Measurements from ENCODE around the gene INHBE.
"Not testable (repeated sequence)": the region's sequence is repeated elsewhere in the genome, so short reads cannot be mapped to it uniquely, and the experiment has no call there.

INHBE gene

DNA sequence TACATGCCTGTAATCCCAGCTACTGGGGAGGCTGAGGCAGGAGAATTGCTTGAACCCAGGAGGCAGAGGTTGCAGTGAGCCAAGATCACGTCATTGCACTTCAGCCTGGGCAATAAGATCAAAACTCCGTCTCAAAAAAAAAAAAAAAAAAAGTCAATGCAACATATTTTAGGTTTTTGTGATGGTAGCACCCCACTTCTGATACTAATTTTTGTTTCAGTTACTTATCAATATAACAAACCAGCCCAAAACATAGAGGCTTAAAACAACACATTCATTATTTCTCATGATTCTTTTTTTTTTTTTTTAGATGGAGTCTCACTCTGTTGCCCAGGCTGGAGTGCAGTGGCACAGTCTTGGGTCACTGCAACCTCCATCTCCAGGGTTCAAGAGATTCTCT, 13.7 kb upstream of the INHBE start:
- not testable (repeated sequence) for DNase-seq (ENCODE audit: low spot score)

DNA sequence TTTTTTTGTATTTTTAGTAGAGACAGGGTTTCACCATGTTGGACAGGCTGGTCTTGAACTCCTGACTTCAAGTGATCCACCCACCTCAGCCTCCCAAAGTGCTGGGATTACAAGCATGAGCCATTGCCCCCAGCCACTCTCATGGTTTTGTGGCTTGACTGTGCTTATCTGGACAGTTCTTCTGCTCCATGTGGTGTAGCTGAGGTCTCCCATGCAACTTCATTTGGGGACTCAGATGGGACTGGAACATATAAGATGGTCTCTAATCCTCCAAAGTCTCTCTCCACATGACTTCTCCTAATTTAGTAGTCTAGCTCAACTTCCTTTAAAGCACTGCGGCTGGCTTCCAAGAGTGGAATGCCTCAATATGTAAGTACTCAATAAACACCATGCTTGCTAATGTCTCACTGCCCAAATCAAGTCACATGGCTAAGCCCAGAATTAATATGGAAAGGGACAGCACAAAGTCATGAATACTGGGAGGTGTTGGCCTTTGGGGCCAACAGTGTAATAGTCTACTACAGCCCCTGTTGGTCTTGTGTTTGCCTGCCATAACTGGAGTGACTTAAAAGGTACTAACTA, 13.2 kb upstream of the INHBE start:
- DNase-seq (ENCODE audit: low spot score): no peak

DNA sequence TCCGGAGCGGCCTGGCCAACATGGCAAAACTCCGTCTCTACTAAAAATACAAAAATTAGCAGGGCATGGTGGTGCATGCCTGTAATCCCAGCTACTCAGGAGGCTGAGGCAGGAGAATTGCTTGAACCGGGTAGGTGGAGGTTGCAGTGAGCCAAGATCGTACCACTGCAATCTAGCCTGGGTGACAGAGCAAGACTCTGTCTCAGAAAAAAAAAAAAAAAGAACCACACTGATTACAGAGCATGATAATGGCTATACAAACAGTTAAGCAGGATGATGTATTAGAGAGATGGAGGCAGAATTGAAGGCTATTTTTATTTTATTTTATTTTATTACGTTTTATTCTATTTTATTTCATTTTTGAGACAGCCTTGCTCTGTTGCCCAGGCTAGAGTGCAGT, 10.8 kb upstream of the INHBE start:
- DNase-seq (ENCODE audit: low spot score): not testable (repeated sequence)

DNA sequence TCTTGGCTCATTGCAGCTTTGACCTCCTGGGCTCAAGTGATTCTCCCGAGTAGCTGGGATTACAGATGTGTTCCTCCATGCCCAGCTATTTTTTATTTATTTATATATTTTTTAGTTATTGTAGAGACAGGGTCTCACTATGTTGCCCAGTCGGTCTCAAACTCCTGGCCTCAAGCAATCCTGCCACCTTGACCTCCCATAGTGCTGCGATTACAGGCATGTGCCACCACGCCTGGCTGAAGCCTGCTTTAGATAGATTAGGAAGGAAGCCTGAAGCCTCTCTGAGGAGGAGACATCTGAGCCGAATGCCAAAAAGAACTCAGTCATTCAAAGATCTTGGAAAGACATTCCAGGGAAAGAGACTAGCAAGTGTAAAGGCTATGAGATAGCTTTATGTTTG, 10.4 kb upstream of the INHBE start:
- no peak for DNase-seq (ENCODE audit: low spot score)

DNA sequence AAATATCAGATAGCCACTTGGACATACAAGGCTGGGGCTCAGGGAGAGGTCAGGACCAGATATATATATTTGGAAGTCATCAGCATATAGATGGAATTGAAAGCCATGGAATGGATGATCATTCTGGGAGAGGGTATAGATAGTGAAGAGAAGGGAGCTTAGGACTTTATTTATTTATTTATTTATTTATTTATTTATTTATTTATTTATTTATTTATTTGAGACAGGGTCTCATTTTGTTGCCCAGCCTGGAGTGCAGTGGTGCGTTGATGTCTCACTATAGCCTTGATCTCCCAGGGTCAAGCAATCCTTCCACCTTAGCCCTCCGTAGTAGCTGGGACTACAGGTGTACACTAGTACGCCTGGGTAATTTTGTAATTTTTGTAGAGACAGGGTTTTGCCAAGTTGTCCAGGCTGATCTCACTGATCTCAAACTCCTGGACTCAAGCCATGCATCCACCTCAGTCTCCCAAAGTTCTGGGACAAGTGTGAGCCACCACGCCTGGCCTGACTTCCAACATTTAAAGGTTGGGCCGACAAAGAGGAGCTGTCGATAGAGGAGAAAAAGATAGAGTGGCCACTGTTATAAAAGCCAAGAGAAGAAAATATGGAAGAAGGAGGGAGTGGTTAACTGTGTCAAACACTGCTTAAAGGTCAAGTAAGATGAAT, 8.7 kb upstream of the INHBE start:
- DNase-seq (ENCODE audit: low spot score): no peak

DNA sequence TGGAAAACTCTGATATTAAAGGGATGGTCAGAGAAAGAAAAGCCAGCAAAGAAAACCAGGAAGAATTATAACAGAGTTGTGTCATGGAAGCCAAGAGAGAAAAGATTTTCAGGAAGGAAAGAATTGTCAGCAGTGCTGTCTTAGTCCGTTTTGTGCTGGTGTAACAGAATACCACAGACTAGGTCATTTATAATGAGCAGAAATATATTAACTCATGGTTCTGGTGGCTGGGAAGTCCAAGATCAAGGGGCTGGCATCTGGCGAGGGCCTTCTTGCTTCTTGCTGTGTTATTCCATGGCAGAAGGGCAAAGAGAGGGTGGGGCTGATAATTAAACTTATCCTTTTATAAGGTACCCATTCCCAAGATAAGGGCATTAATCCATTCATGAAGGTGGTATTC, 6.4 kb upstream of the INHBE start:
- DNase-seq (ENCODE audit: low spot score): no peak

DNA sequence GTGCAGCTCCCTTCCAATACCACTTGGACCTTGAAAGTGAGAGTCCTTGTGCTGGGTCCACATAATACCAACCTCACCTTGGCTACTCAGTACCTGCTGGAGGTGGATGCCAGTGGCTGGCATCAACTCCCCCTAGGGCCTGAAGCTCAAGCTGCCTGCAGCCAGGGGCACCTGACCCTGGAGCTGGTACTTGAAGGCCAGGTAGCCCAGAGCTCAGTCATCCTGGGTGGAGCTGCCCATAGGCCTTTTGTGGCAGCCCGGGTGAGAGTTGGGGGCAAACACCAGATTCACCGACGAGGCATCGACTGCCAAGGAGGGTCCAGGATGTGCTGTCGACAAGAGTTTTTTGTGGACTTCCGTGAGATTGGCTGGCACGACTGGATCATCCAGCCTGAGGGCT, 5.7 kb upstream of the INHBE start:
- DNase-seq (ENCODE audit: low spot score): no peak

DNA sequence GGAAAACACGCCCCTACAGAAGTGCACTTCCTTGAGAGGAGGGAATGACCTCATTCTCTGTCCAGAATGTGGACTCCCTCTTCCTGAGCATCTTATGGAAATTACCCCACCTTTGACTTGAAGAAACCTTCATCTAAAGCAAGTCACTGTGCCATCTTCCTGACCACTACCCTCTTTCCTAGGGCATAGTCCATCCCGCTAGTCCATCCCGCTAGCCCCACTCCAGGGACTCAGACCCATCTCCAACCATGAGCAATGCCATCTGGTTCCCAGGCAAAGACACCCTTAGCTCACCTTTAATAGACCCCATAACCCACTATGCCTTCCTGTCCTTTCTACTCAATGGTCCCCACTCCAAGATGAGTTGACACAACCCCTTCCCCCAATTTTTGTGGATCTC, 5.0 kb upstream of the INHBE start:
- DNase-seq (ENCODE audit: low spot score): no peak

DNA sequence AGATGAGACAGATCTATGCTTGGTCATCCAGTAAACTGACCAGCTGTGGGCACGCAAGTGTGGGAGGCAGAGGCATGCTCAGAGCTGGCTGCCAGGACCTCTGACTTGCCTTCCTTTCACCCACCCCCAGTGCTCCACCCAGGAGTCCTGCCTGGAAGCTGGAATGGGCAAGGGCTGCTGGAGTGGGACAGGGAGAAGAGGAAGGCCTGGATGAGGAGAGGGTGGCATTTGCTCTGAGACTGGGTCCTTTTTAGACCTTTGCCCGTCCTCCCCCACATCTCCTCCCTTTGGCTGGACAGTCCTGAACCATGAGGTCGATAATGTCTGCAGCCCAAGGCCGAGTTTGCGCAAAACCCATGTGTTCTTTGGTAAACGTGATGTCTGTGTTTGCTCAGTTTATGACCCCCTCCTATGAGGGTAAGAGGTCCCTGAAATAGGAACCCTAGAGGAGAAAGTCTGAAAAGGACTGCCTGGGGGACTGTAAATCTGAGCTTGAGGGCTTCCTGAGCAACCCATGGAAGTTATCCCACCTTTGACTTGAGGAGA, 3.8 kb upstream of the INHBE start:
- no peak for DNase-seq (ENCODE audit: low spot score)

DNA sequence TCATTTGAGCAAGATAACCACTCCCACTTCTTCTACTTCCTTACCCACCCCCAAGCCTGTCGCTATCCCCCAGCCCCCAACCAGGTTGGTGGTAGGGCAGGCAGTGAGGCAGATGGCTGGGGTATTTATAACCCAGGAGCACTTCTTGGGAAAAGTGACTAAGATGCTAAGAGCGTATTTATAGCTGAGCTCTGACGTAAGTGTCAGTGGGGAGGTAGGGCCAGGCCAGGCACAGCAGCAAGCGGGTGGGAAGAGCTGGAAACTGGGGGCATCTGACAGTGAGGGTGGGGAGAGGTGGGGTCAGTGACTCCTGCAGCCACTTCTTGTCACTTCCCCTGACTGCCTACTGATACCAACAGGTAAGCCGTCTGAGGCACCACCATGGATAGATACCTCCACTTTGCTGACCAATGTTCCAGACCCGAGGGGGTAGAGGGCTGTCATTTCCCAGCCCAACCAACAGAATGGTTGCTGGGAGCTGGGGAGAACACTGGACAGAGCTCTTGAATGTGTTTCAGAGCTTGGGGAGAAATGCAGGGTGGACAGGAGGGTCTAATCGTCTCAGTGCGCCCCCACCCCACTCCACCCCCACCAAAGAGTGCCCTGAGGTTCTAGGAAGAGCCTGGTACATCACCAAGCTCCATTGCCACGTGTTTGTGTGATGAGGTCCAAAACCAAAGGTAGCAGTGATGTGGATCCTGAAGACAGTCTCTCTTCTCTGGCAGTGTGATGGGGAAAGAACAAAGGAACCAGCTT, 2.7 kb upstream of the INHBE start:
- peak; percentile 77 for DNase-seq (ENCODE audit: low spot score)

DNA sequence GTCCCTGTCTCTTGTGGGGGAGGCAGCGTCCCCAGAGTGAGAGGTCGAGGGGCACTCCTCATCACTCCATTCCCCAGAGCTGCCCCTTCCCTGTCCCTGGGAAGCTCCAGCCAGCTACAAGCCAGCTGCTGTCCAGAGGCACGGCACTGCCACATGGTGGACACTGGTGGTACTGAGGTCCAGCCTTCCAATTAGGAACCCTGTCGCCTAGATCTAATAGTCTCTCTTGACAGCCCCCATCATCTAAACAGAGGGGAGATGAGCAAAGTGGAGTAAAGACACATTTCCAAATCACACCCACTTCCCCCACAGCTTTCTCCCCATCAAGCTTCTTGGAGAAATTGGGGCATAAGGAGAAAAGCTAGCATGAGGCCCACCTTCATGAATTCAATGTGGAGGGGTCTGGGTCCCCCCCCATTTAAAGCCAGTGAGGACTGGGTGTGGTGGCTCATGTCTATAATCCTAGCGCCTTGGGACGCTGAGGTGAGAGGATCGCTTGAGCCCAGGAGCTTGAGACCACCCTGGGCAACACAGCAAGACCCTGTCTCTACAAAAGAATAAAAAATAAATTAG, 2.1 kb upstream of the INHBE start:
- DNase-seq (ENCODE audit: low spot score): peak; percentile 74

DNA sequence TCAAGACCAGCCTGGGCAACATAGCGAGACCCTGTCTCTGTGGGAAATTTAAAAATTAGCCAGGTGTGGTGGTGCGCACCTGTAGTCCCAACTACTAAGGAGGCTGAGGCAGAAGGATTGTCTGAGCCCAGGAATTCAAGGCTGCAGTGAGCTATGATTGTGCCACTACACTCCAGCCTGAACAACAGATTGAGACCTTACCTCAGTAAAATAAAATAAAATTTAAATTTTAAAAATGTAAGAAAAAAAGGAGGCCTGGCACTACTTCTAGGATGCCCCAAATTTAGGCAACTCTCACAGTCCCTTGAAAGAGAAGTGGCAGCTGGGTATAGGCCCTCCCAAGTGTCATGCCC, 918 bp upstream of the INHBE start:
- DNase-seq (ENCODE audit: low spot score): no peak

DNA sequence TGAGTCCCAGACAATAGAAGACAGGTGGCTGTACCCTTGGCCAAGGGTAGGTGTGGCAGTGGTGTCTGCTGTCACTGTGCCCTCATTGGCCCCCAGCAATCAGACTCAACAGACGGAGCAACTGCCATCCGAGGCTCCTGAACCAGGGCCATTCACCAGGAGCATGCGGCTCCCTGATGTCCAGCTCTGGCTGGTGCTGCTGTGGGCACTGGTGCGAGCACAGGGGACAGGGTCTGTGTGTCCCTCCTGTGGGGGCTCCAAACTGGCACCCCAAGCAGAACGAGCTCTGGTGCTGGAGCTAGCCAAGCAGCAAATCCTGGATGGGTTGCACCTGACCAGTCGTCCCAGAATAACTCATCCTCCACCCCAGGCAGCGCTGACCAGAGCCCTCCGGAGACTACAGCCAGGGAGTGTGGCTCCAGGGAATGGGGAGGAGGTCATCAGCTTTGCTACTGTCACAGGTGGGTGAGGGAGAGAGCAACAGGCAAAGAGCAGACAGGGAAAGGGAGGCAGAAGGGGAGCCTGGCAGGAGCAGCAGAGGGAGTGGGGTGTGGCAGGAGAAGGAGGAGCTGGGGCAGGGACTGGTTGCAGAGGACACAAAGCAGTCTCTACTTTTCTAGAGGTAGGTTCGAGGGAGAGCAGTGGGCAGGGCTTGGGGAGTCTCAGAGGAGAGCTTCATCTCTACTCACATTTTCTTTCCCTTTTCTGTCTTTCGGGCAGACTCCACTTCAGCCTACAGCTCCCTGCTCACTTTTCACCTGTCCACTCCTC, 452 bp downstream of the INHBE start:
- DNase-seq (ENCODE audit: low spot score): no peak

DNA sequence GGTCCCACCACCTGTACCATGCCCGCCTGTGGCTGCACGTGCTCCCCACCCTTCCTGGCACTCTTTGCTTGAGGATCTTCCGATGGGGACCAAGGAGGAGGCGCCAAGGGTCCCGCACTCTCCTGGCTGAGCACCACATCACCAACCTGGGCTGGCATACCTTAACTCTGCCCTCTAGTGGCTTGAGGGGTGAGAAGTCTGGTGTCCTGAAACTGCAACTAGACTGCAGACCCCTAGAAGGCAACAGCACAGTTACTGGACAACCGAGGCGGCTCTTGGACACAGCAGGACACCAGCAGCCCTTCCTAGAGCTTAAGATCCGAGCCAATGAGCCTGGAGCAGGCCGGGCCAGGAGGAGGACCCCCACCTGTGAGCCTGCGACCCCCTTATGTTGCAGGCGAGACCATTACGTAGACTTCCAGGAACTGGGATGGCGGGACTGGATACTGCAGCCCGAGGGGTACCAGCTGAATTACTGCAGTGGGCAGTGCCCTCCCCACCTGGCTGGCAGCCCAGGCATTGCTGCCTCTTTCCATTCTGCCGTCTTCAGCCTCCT, 1.1 kb downstream of the INHBE start:
- no peak for DNase-seq (ENCODE audit: low spot score)

DNA sequence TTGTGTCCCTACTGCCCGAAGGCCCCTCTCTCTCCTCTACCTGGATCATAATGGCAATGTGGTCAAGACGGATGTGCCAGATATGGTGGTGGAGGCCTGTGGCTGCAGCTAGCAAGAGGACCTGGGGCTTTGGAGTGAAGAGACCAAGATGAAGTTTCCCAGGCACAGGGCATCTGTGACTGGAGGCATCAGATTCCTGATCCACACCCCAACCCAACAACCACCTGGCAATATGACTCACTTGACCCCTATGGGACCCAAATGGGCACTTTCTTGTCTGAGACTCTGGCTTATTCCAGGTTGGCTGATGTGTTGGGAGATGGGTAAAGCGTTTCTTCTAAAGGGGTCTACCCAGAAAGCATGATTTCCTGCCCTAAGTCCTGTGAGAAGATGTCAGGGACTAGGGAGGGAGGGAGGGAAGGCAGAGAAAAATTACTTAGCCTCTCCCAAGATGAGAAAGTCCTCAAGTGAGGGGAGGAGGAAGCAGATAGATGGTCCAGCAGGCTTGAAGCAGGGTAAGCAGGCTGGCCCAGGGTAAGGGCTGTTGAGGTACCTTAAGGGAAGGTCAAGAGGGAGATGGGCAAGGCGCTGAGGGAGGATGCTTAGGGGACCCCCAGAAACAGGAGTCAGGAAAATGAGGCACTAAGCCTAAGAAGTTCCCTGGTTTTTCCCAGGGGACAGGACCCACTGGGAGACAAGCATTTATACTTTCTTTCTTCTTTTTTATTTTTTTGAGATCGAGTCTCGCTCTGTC, 1.8 kb downstream of the INHBE start:
- no peak for DNase-seq (ENCODE audit: low spot score)

DNA sequence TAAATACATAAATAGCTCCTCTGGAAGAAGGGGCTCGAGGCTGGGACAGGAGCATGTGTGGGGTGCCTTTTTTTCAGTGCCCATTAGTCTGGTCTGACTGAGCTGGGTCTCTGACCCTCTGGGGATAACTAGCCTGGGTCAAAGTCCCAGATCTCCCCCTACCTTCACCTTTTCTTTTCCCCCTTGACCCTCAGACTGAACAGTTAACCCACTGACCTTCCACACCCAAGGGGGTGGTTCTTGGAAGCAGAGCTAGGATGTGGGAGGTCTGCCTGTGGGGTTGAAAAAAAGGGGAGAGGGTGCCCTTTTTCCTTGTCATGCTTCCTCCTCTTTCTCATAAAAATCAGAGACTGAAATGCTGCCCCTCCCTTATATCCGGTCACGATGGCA, 3.6 kb downstream of the INHBE start:
- no peak for DNase-seq (ENCODE audit: low spot score)

DNA sequence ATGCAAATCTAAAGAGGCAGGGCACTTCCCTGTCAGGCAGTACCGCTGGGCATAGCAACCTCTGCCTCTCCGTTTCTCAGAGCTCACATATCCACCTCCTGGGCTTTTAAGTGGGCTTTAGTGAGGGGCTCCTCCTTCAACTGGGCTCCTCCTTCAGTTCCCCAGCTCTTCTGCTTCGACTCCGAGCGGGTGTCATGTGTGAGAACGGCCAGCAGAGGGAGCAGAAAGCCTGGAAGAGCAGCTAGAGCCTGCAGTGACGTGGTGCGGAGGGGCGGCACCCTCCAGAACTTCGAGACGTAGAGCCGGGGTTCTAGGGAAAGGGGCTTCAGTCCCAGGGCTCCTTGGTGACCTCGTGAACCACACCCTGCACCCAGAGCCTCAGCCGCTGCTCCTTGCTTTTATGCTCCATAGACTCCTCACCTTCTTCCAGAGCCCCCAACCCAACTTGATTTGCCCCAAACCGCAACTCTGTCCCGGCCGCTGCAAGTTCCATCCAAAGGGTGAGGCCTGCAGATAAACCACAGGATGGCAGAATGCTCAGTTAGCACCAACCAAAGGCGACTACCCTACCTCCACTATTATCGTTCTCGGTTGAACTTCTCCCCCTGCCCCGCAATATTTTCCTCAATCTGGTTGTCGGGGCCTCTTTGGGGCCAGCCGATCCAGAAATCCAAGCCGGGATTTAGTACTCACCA, 4.1 kb downstream of the INHBE start:
- DNase-seq (ENCODE audit: low spot score): peak; percentile 89

DNA sequence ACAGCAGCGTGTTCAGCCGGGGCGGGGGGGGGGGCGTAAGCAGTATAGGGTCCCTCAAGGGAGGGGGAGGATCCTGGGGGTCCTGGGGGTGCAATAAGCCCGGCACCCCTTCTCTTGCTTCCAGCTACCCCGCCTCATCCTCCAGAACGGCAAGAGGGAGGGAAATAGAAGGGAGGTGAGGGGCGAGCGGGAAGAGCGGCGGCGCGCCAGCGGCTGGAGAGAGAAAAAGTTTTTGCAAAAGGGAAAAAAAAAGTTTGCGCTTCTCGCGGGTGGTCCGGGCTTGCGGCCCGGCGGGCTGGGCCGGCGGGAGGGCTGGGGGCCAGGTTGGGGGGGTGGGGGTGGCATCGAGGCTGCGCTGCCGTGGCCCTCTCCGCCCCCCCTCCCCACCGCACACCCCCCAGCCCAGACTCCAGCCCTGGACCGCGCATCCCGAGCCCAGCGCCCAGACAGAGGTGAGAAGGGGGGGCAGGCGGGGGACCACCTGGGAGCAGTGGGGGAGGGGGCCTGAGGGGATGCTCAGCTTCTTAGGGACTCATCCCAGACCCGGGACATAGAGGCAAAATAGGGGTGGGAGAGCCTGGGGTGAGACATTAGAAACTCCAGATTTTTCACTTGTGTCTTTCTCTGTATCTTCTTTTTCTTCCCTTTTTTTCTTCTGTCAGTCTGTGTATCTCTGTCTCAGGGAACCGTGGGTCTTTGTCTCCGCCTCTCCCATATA, 4.8 kb downstream of the INHBE start, which contains the start of gene GLI1:
GLI1 (plus strand) TSS at position 36 of the 718 bp plus-strand sequence. CDS start 3,907 bp downstream, outside the sequence.
- DNase-seq (ENCODE audit: low spot score): peak; percentile 78

DNA sequence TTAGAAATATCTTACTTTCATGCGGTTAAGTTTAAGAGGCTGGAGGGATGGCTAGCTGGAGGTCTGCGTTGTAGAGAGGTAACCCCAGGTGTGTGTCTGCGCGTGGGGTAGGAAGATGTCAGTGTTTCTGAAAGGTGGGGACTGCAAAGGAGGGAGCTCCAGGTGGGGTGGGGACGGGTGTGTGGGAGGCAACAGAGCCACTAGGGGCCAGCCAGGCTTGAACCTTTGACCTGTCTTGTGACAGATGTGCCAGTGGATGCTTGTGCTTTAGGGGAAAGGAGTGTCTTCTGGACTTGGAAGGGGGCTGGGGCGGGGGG, 5.3 kb downstream of the INHBE start:
- DNase-seq (ENCODE audit: low spot score): no peak

DNA sequence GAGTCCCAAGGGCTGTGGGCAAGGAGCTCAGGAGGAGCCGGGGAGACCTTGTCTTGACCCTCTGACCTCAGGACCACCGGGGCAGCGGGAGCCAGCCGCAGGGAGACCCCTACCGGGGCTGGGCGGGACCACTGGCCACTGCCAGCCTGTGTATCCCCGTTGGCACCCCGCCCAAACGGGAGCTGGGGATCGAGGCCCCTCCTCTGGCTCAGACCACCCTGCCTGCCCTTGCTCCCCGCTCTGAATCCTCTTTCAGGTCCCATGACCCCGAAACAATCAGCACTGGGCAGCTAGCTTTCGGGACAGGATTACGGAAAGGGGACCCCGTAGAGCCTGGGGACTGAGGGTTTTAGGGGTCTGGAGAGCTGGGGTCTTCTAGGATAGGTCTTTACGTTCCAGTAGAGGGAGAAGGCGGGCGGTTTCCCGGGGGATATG, 5.8 kb downstream of the INHBE start:
- DNase-seq (ENCODE audit: low spot score): no peak
